OCI-LY1 (cell line): ENCODE data around the gene ABLIM1.
"Not testable (repeated sequence)": the region's sequence is repeated elsewhere in the genome, so short reads cannot be mapped to it uniquely, and the experiment has no call there.

Experiments
- H2AFZ ChIP-seq: fragments of 200-600 bp; sonication (generic), shearing (Covaris generic); 2 replicates; pipeline ENCODE4 v1.6.0; 2014; ENCODE audit warnings: antibody characterized with exemption, mild to moderate bottlenecking, low read length
- H3F3A ChIP-seq: fragments of 200-600 bp; sonication (generic), shearing (Covaris generic); 2 replicates; pipeline ENCODE4 v1.6.0; 2014; ENCODE audit warnings: mild to moderate bottlenecking, antibody characterized with exemption, low read length, moderate library complexity; ENCODE audit not compliant: insufficient read depth
- H3K27ac ChIP-seq: fragments of 200-600 bp; sonication (generic); 2 replicates; pipeline ENCODE4 v1.5.1; 2014; ENCODE audit warnings: low read length, mixed run types, mild to moderate bottlenecking, low read depth; ENCODE audit not compliant: poor library complexity, severe bottlenecking
- H3K27me3 ChIP-seq: fragments of 200-600 bp; sonication (generic); 2 replicates; pipeline ENCODE4 v1.6.0; 2014; ENCODE audit warnings: antibody characterized with exemption, mild to moderate bottlenecking, low read length, moderate library complexity; ENCODE audit not compliant: insufficient read depth
- H3K36me3 ChIP-seq: fragments of 200-600 bp; sonication (generic); 2 replicates; pipeline ENCODE4 v1.6.1; 2014; ENCODE audit warnings: mild to moderate bottlenecking, antibody characterized with exemption, low read length, moderate library complexity, mixed read lengths; ENCODE audit not compliant: insufficient read depth
- H3K4me1 ChIP-seq: fragments of 200-600 bp; sonication (generic); 2 replicates; pipeline ENCODE4 v1.5.1; 2014; ENCODE audit warnings: mild to moderate bottlenecking, low read length, moderate library complexity; ENCODE audit not compliant: insufficient read depth, severe bottlenecking
- H3K4me2 ChIP-seq: fragments of 200-600 bp; sonication (generic), shearing (Covaris generic); 2 replicates; pipeline ENCODE4 v1.6.1; 2014; ENCODE audit warnings: low read length
- H3K4me3 ChIP-seq: fragments of 200-600 bp; sonication (generic); 2 replicates; pipeline ENCODE4 v1.5.1; 2014; ENCODE audit warnings: low read length, low read depth, mild to moderate bottlenecking, mixed read lengths; ENCODE audit not compliant: poor library complexity, severe bottlenecking
- H3K79me2 ChIP-seq: fragments of 200-600 bp; shearing (Covaris generic); 2 replicates; pipeline ENCODE4 v1.6.1; 2016; ENCODE audit warnings: mixed run types, low read length, mixed read lengths; ENCODE audit not compliant: insufficient read depth
- H3K9ac ChIP-seq: fragments of 200-600 bp; sonication (generic), shearing (Covaris generic); 2 replicates; pipeline ENCODE4 v1.6.1; 2014; ENCODE audit warnings: mild to moderate bottlenecking, low read length, mixed read lengths
- H3K9me2 ChIP-seq: fragments of 200-600 bp; sonication (generic), shearing (Covaris generic); 2 replicates; pipeline ENCODE4 v1.6.1; 2014; ENCODE audit warnings: low read depth, mild to moderate bottlenecking, low read length, mixed read lengths
- H3K9me3 ChIP-seq: fragments of 200-600 bp; shearing (Covaris generic); 2 replicates; pipeline ENCODE4 v1.6.1; 2014; ENCODE audit warnings: low read length, mixed read lengths
- H4K20me1 ChIP-seq: fragments of 200-600 bp; sonication (generic), shearing (Covaris generic); 2 replicates; pipeline ENCODE4 v1.6.0; 2016; ENCODE audit warnings: mild to moderate bottlenecking, low read length; ENCODE audit not compliant: insufficient read depth
- CTCF ChIP-seq: fragments of 200-600 bp; sonication (generic), shearing (Covaris generic); IDR thresholded peaks from 2 replicates; pipeline ENCODE4 v1.5.1; 2017; ENCODE audit warnings: mild to moderate bottlenecking, antibody characterized with exemption, low read length, moderate library complexity, mixed read lengths
- EZH2 ChIP-seq: fragments of 200-600 bp; sonication (generic), shearing (Covaris generic); IDR thresholded peaks from 2 replicates; pipeline ENCODE4 v1.8.0; 2017; ENCODE audit warnings: borderline replicate concordance, mixed run types, mild to moderate bottlenecking, antibody characterized with exemption, low read length, moderate library complexity, mixed read lengths

ABLIM1 gene

GRCh38 chr10:114703377-114704107, 45.5 kb upstream of the ABLIM1 start:
- Histone ChIP-seq H4K20me1 (no peaks in the 10 kb centered on the region), H3K9me2 (no peaks in the 10 kb centered on the region), H3K4me3 (no peak overlapping the region), H3K4me1 (no peaks in the 10 kb centered on the region), H3K9me3 (no peaks in the 10 kb centered on the region), H3K36me3 (no peaks in the 10 kb centered on the region), H3K27ac (no peak overlapping the region), H3K9ac (no peak overlapping the region), H3K4me2 (no peak overlapping the region), H3K27me3 (no peaks in the 10 kb centered on the region), H3F3A (no peaks in the 10 kb centered on the region), H2AFZ (no peak overlapping the region), H3K79me2 (no peaks in the 10 kb centered on the region)
- TF ChIP-seq EZH2: no peak
- TF ChIP-seq CTCF: peak; percentile 74

- no peaks in the 10 kb centered on the region for H3K36me3 ChIP-seq
- no peaks in the 10 kb centered on the region for H3K4me1 ChIP-seq
- H3K27me3 ChIP-seq: no peaks in the 10 kb centered on the region
- no peaks in the 10 kb centered on the region for H3K9me2 ChIP-seq
- H4K20me1 ChIP-seq: no peaks in the 10 kb centered on the region
- TF ChIP-seq CTCF: no peak
- TF ChIP-seq EZH2: no peak
- no peak overlapping the region for H3K27ac ChIP-seq
- no peak overlapping the region for H3K4me3 ChIP-seq
- H2AFZ ChIP-seq: no peak overlapping the region
- no peaks in the 10 kb centered on the region for H3K79me2 ChIP-seq
- H3F3A ChIP-seq: no peaks in the 10 kb centered on the region
- no peak overlapping the region for H3K9ac ChIP-seq
- H3K9me3 ChIP-seq: no peaks in the 10 kb centered on the region
- no peak overlapping the region for H3K4me2 ChIP-seq
Measured at GRCh38 chr10:114698271-114699061, 40.4 kb upstream of the ABLIM1 start.

GRCh38 chr10:114697061-114697598, 39.1 kb upstream of the ABLIM1 start:
- Histone ChIP-seq H3K4me2 (no peak overlapping the region), H3K27ac (no peak overlapping the region), H3K4me3 (no peak overlapping the region), H2AFZ (no peak overlapping the region), H3K9ac (no peak overlapping the region), H3K27me3 (no peaks in the 10 kb centered on the region), H3F3A (no peaks in the 10 kb centered on the region), H3K9me2 (no peaks in the 10 kb centered on the region), H4K20me1 (no peaks in the 10 kb centered on the region), H3K36me3 (no peaks in the 10 kb centered on the region), H3K4me1 (no peaks in the 10 kb centered on the region), H3K9me3 (no peaks in the 10 kb centered on the region), H3K79me2 (no peaks in the 10 kb centered on the region)
- TF ChIP-seq CTCF (no peak), EZH2 (no peak)

- not testable (repeated sequence) for H3K36me3 ChIP-seq, H3K27me3 ChIP-seq, H3K4me3 ChIP-seq, H3K79me2 ChIP-seq, H3K4me1 ChIP-seq, H3K9me2 ChIP-seq, H3K27ac ChIP-seq, H4K20me1 ChIP-seq, H2AFZ ChIP-seq, H3F3A ChIP-seq, H3K9me3 ChIP-seq, H3K4me2 ChIP-seq, H3K9ac ChIP-seq
Measured at GRCh38 chr10:114696301-114696700, 38.2 kb upstream of the ABLIM1 start.
